A549 (cell line): ENCODE data around the gene SCYGR7. TPM values are rescaled to one million over a fixed set of nuclear protein-coding genes. Genes with fewer than 3 reads are reported as not detected.

ENCODE experiments used
- ATAC-seq, 2 experiments: fragments of 200-7000 bp in 1 of 2; fragments of >200 bp in 1 of 2; cut with Nextera tagmentation in 1 of 2; cut with Tn5 transposase in 1 of 2; 3 replicates each; pipeline versions ENCODE4 v1.8.0 to v1.9.1; 2018 to 2020; ENCODE audit warnings: mild to moderate bottlenecking in 1 of 2, moderate library complexity in 1 of 2
- CTCF ChIA-PET: fragments of 300-600 bp; sonication (Branson Sonifier 250); formaldehyde crosslinking; extraction: SDS; loops from one replicate; lab custom pipeline; 2021; ENCODE audit warnings: antibody characterized with exemption, inconsistent platforms; lab: Yijun Ruan, JAX
- POLR2A ChIA-PET: fragments of 350-600 bp; formaldehyde crosslinking; extraction: SDS; loops from one replicate; lab custom pipeline; 2021; ENCODE audit warnings: antibody characterized with exemption, inconsistent platforms; lab: Yijun Ruan, JAX
- DNase-seq, 2 experiments: peaks; one replicate each; pipeline versions ENCODE4 v3.0.0 to v3.0.0-alpha.2; 2011 to 2016; ENCODE audit warnings: low read depth in 1 of 2, low spot score in 1 of 2
- FAIRE-seq: peaks from 2 replicates; lab custom pipeline; 2011; peaks lifted over from hg19 to GRCh38; lab: Jason Lieb, UNC
- H3K27ac ChIP-seq, 2 experiments: fragments of >200 bp; sonication (Bioruptor Twin); formaldehyde crosslinking; 3 replicates each; pipeline ENCODE4 v1.5.1; 2016 to 2017
- H3K4me1 ChIP-seq: fragments of >200 bp; sonication (Bioruptor Twin); formaldehyde crosslinking; 3 replicates; pipeline ENCODE4 v1.6.1; 2016
- H3K4me2 ChIP-seq: fragments of >200 bp; sonication (Bioruptor Twin); formaldehyde crosslinking; 3 replicates; pipeline ENCODE4 v1.6.1; 2016
- H3K4me3 ChIP-seq: fragments of >200 bp; sonication (Bioruptor Twin); formaldehyde crosslinking; 3 replicates; pipeline ENCODE4 v1.5.1; 2016
- H3K9me3 ChIP-seq: fragments of >200 bp; sonication (Bioruptor Twin); formaldehyde crosslinking; 3 replicates; pipeline ENCODE4 v1.6.1; 2016
- BHLHE40 ChIP-seq: IDR thresholded peaks from 2 replicates; pipeline ENCODE4 v1.6.1; 2012; ENCODE audit warnings: low read depth, low read length, inconsistent platforms
- CBX2 ChIP-seq: fragments of 200-600 bp; sonication (generic); IDR thresholded peaks from 2 replicates; pipeline ENCODE4 v1.6.1; 2016; ENCODE audit warnings: low read depth, mild to moderate bottlenecking, borderline replicate concordance
- CBX8 ChIP-seq: fragments of 200-600 bp; sonication (generic); IDR thresholded peaks from 2 replicates; pipeline ENCODE4 v1.6.1; 2016
- EHF ChIP-seq: fragments of 250-450 bp; sonication (Bioruptor Pico); IDR thresholded peaks from 2 replicates; pipeline ENCODE4 v1.5.0; 2020; ENCODE audit warnings: mild to moderate bottlenecking
- EP300 ChIP-seq, 2 experiments: fragments of >200 bp; sonication (Bioruptor Twin); formaldehyde crosslinking; IDR thresholded peaks; 2 replicates in 1 of 2; 3 replicates in 1 of 2; pipeline ENCODE4 v1.6.1; 2016 to 2017
- ESRRA ChIP-seq: fragments of 150-350 bp; IDR thresholded peaks from 2 replicates; pipeline ENCODE4 v1.6.1; 2014; ENCODE audit warnings: mild to moderate bottlenecking, low read length, borderline replicate concordance
- HDAC2 ChIP-seq: fragments of 200-600 bp; sonication (generic); IDR thresholded peaks from 2 replicates; pipeline ENCODE4 v1.6.1; 2016
- KDM1A ChIP-seq: fragments of 200-600 bp; sonication (generic); IDR thresholded peaks from 2 replicates; pipeline ENCODE4 v1.6.1; 2016; ENCODE audit warnings: low read depth, mild to moderate bottlenecking
- MAZ ChIP-seq: fragments of 150-350 bp; IDR thresholded peaks from 2 replicates; pipeline ENCODE4 v1.6.1; 2014; ENCODE audit warnings: antibody characterized with exemption, low read depth, low read length, borderline replicate concordance
- NPAS2 ChIP-seq: fragments of 250-450 bp; sonication (Bioruptor Pico); IDR thresholded peaks from 2 replicates; pipeline ENCODE4 v1.8.0; 2022; ENCODE audit warnings: mild to moderate bottlenecking, moderate library complexity, borderline replicate concordance
- PHF8 ChIP-seq: fragments of 200-600 bp; sonication (generic); IDR thresholded peaks from 2 replicates; pipeline ENCODE4 v1.6.1; 2016; ENCODE audit warnings: low read depth, mild to moderate bottlenecking, antibody characterized with exemption, moderate library complexity, borderline replicate concordance
- RAD21 ChIP-seq, 2 experiments: fragments of >200 bp in 1 of 2; sonication (Bioruptor Twin) in 1 of 2; formaldehyde crosslinking in 1 of 2; IDR thresholded peaks in 1 of 2; conservative IDR thresholded peaks in 1 of 2; 2 replicates in 1 of 2; 3 replicates in 1 of 2; pipeline ENCODE4 v1.6.1; 2012 to 2018; ENCODE audit warnings: inconsistent platforms in 1 of 2
- RARB ChIP-seq: fragments of 250-450 bp; sonication (Bioruptor Pico); IDR thresholded peaks from 2 replicates; pipeline ENCODE4 v1.8.0; 2021; ENCODE audit warnings: mild to moderate bottlenecking, moderate library complexity
- RNF2 ChIP-seq: fragments of 200-600 bp; sonication (generic); IDR thresholded peaks from 2 replicates; pipeline ENCODE4 v1.6.1; 2016; ENCODE audit warnings: low read depth, mild to moderate bottlenecking, antibody characterized with exemption, moderate library complexity, borderline replicate concordance
- SMC3 ChIP-seq: fragments of >200 bp; sonication (Bioruptor Twin); formaldehyde crosslinking; IDR thresholded peaks from 3 replicates; pipeline ENCODE4 v1.6.1; 2018; ENCODE audit warnings: inconsistent platforms
- TFCP2L1 ChIP-seq: fragments of 250-450 bp; sonication (Bioruptor Pico); IDR thresholded peaks from 2 replicates; pipeline ENCODE4 v1.5.0; 2021; ENCODE audit warnings: mild to moderate bottlenecking
- ZFP36 ChIP-seq: fragments of 450-650 bp; IDR thresholded peaks from 2 replicates; pipeline ENCODE4 v1.6.1; 2014; ENCODE audit warnings: borderline replicate concordance; ENCODE audit not compliant: partially characterized antibody
- ZNF302 ChIP-seq: fragments of 250-450 bp; sonication (Bioruptor Pico); IDR thresholded peaks from 2 replicates; pipeline ENCODE4 v1.9.0; 2021; ENCODE audit warnings: inconsistent platforms, mild to moderate bottlenecking, moderate library complexity
- ZSCAN20 ChIP-seq: fragments of 250-450 bp; sonication (Bioruptor Pico); IDR thresholded peaks from 2 replicates; pipeline ENCODE4 v1.8.0; 2022; ENCODE audit warnings: mild to moderate bottlenecking, moderate library complexity
- WGBS: methylation state at CpG from one replicate; pipeline ENCODE4 v1.1.6; 2017; ENCODE audit errors: missing lambda C conversion rate; 5-methylcytosine and 5-hydroxymethylcytosine counted together
- polyA plus RNA-seq, 4 experiments: library from polyadenylated mRNA; depleted of rRNA in 3 of 4; stranded (reverse); fragments of >200 nt; fragmentation: RNase III in 1 of 4; extraction: RNeasy Plus Mini Kit Qiagen cat#74134 plus additional on column Dnase treatment in 1 of 4; gene quantifications; 2 replicates in 3 of 4; 3 replicates in 1 of 4; pipeline ENCODE4 v1.2.3, GENCODE V29; 2011 to 2017
- TF ChIP-seq, protein P1 (sequence below): fragments of 150-350 bp; IDR thresholded peaks from 2 replicates; pipeline ENCODE4 v1.6.1; 2014; ENCODE audit warnings: low read depth, mild to moderate bottlenecking, low read length
- TF ChIP-seq, protein P2 (sequence below): fragments of >200 bp; sonication (Bioruptor Twin); formaldehyde crosslinking; IDR thresholded peaks from 3 replicates; pipeline ENCODE4 v1.6.1; 2016
- TF ChIP-seq, protein P3 (sequence below): fragments of >200 bp; sonication (Bioruptor Twin); formaldehyde crosslinking; IDR thresholded peaks from 3 replicates; pipeline ENCODE4 v1.5.1; 2016
- TF ChIP-seq, protein P4 (sequence below): fragments of >200 bp; sonication (Bioruptor Twin); formaldehyde crosslinking; IDR thresholded peaks from 2 replicates; pipeline ENCODE4 v1.6.1; 2016

Gene SCYGR7
- polyA plus RNA-seq, 2 of the 4 experiments (the other 2 are of a cell fraction) = not detected

DNA sequence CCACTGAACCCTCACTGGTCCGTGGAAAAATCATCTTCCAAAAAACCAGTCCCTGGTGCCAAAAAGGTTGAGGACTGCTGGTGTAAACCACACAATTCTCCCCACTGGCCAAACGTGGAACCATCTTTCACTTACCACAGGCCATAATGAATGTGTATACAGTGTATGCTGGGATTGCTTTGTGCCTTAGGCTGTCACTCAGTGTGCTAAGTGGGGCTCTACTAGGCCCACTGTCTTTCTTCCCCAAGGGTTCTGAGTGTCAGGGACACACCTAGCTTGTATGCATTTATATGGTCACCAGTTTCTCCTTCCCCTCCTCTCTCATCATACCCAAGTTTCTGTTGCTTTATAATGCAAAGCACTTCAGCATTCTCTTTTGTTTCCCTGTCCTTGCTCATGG lies 44.8 kb downstream of the SCYGR7 start:
- CTCF ChIA-PET = interaction anchor here (0.8 to 3.5 kb wide), 3 partner anchors 11 to 367 kb away, joined by 3 to 16 read pairs (median 3); no protein-coding TSS in a partner anchor
- 49% methylated on average over 2 of the region's 2 CpGs for WGBS
- peak in 1 of 2 experiments; percentile 60; a peak in 3 of 6 replicates for ATAC-seq

DNA sequence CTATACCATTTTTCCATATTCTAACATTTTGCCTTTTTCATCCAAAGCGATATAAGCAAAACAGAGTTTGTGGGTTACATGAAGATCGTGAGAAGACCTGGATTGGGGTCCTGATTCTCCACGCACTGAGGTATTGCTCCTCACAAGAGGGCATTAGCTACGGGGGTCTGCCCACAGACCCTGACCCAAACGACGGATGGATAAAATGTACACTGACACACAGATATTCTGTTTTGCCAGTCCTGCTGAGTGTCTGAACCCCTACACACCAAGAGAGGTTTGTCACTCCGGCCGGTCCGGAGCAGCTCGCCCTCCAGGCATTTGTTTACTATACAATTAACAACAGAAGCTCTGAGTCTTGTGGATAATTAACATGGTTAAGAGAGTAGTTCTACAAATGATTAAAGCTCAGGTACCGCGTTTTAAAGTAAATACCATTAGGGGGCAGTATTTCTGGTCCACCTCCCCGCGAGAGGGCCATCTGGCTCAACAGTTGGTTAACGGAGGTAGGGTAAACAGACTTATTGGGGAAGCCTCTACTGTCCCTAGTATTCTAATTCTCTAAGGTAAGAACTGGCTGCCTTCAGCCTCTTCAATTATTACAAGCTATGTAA lies 46.0 kb downstream of the SCYGR7 start:
- Histone ChIP-seq H3K4me2 (no peak overlapping the region), H3K9me3 (no peaks in the 10 kb centered on the region), H3K27ac (peak overlapping the region in 1 of 2 experiments; percentile 22; a peak in 2 of 6 replicates), H3K4me3 (no peak overlapping the region), H3K4me1 (peaks cover 10% of the 10 kb centered on the region; the same call in 2 of the 3 replicates)
- FAIRE-seq = no peak
- peak in 1 of 2 experiments; percentile 71; a peak in 3 of 6 replicates for ATAC-seq
- ChIA-PET CTCF (interaction anchor here (0.8 to 3.0 kb wide), 4 partner anchors 8 to 31 kb away, joined by 3 to 13 read pairs (median 3); no protein-coding TSS in a partner anchor), POLR2A (no interaction called here)
- TF ChIP-seq, protein P1, sequence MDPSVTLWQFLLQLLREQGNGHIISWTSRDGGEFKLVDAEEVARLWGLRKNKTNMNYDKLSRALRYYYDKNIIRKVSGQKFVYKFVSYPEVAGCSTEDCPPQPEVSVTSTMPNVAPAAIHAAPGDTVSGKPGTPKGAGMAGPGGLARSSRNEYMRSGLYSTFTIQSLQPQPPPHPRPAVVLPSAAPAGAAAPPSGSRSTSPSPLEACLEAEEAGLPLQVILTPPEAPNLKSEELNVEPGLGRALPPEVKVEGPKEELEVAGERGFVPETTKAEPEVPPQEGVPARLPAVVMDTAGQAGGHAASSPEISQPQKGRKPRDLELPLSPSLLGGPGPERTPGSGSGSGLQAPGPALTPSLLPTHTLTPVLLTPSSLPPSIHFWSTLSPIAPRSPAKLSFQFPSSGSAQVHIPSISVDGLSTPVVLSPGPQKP = no peak
- TF ChIP-seq, protein P2, sequence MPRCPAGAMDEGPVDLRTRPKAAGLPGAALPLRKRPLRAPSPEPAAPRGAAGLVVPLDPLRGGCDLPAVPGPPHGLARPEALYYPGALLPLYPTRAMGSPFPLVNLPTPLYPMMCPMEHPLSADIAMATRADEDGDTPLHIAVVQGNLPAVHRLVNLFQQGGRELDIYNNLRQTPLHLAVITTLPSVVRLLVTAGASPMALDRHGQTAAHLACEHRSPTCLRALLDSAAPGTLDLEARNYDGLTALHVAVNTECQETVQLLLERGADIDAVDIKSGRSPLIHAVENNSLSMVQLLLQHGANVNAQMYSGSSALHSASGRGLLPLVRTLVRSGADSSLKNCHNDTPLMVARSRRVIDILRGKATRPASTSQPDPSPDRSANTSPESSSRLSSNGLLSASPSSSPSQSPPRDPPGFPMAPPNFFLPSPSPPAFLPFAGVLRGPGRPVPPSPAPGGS = no peak
- TF ChIP-seq, protein P3, sequence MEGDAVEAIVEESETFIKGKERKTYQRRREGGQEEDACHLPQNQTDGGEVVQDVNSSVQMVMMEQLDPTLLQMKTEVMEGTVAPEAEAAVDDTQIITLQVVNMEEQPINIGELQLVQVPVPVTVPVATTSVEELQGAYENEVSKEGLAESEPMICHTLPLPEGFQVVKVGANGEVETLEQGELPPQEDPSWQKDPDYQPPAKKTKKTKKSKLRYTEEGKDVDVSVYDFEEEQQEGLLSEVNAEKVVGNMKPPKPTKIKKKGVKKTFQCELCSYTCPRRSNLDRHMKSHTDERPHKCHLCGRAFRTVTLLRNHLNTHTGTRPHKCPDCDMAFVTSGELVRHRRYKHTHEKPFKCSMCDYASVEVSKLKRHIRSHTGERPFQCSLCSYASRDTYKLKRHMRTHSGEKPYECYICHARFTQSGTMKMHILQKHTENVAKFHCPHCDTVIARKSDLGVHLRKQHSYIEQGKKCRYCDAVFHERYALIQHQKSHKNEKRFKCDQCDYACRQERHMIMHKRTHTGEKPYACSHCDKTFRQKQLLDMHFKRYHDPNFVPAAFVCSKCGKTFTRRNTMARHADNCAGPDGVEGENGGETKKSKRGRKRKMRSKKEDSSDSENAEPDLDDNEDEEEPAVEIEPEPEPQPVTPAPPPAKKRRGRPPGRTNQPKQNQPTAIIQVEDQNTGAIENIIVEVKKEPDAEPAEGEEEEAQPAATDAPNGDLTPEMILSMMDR = peak; percentile 37; the same call in 2 of the 3 replicates
- TF ChIP-seq ZFP36 = no peak
- no peak for TF ChIP-seq TFCP2L1 (CRISPR knock-in tag)
- no peak for TF ChIP-seq HDAC2
- TF ChIP-seq PHF8 = no peak
- TF ChIP-seq ZSCAN20 (CRISPR knock-in tag) = no peak
- no peak for TF ChIP-seq ZNF302 (CRISPR knock-in tag)
- TF ChIP-seq RNF2 = no peak
- TF ChIP-seq EP300 (IDR thresholded peaks at IDR 0.05) = no peak
- TF ChIP-seq EHF (CRISPR knock-in tag) = no peak
- peak; percentile 18; the same call in 1 of the 3 replicates for TF ChIP-seq SMC3
- no peak for TF ChIP-seq ESRRA
- no peak for TF ChIP-seq NPAS2 (CRISPR knock-in tag)
- no peak for TF ChIP-seq KDM1A
- peak in 1 of 2 experiments; percentile 37; a peak in 2 of 5 replicates for TF ChIP-seq RAD21 (conservative IDR thresholded peaks at IDR 0.05 in 1 of 2, IDR thresholded peaks at IDR 0.05 in 1 of 2)
- TF ChIP-seq MAZ = no peak
- WGBS = 60% methylated on average over 15 of the region's 15 CpGs
- DNase-seq = peak in 1 of 2 experiments; percentile 26

More for the DNA sequence above, 44.8 kb downstream of the SCYGR7 start:
- Histone ChIP-seq H3K4me1 (peaks cover 10% of the 10 kb centered on the region; the same call in 2 of the 3 replicates), H3K9me3 (no peaks in the 10 kb centered on the region), H3K27ac (peak overlapping the region; percentile 41 to 67; a peak in 3 of 6 replicates), H3K4me3 (no peak overlapping the region), H3K4me2 (no peak overlapping the region)
- no peak for TF ChIP-seq RNF2
- TF ChIP-seq CBX8 = no peak
- no peak for TF ChIP-seq RARB (CRISPR knock-in tag)
- no peak for TF ChIP-seq CBX2
- TF ChIP-seq, protein P4, sequence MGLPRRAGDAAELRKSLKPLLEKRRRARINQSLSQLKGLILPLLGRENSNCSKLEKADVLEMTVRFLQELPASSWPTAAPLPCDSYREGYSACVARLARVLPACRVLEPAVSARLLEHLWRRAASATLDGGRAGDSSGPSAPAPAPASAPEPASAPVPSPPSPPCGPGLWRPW = no peak
- TF ChIP-seq BHLHE40 = no peak
- no peak for FAIRE-seq
- DNase-seq = no peak
- POLR2A ChIA-PET = no interaction called here
